GM19324 (cell line): ENCODE data around the gene RBM47.
"Not testable (repeated sequence)": the region's sequence is repeated elsewhere in the genome, so short reads cannot be mapped to it uniquely, and the experiment has no call there.

Source experiments
- ATAC-seq: cut with Tn5 transposase; IDR thresholded peaks from one replicate; pipeline ENCODE4 v1.9.1; 2021; ENCODE audit warnings: mild to moderate bottlenecking, moderate library complexity; ENCODE audit not compliant: unreplicated experiment, low FRiP score

RBM47 gene

DNA sequence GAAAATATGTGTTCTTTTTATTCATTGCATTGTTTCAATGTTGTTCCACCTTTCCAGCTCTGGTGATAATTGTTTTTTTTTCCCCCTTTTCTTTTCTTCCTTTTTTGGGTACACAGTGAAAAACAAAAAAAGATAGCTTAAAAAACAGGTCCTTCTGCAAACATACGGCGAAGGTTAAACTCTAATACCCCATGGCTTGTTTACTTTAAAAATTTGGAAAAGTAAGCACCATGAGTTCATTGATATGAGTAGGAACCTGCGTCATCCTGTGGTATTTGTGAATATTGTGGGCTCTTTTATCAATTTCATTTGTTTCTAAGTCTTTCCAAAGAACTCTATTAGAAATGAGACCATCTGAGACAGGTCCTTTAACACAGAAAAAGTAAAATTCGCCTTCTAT, 171.0 kb downstream of the RBM47 start:
- ATAC-seq = no peak

DNA sequence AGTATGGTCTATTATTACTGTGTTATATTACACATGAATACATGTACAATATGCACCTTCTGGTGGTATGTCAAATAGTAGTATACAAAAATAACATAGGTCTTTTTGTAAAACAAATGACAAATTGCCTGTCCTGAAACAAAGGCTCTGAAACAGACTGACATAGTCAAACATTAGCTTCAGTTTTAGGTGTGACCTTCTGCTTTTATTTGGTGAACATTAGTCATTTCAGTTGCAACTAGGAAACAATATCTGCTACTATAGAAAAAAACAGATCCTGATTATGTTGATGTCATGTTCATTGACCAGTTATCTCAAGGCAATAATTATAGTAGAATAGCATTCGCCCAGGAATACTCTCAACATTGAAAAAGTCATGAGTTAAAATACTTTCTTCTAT, 171.6 kb downstream of the RBM47 start:
- ATAC-seq = no peak

DNA sequence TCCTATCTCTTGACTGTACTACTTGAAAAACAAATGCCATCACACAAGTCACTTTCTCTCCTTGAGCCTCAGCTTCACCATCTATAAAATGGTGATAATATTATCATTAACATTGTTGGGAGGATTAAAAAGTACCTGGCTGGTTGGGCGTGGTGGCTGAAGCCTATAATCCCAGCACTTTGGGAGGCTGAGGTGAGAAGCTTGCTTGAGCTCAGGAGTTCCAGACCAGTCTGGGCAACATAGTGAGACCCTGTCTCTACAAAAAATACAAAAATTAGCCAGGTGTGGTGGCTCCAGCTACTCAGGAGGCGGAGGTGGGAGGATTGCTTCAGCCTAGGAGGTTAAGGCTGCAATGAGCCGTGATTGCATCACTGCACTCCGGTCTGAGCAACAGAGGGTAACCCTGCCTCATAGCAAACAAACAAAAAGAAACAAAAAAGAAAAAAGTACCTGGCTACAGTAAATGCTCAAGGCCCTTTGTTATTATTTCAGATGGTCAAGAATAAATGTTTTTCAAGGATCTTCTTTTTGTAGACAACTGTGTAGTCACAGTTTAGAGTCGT, 174.2 kb downstream of the RBM47 start:
- no peak for ATAC-seq

DNA sequence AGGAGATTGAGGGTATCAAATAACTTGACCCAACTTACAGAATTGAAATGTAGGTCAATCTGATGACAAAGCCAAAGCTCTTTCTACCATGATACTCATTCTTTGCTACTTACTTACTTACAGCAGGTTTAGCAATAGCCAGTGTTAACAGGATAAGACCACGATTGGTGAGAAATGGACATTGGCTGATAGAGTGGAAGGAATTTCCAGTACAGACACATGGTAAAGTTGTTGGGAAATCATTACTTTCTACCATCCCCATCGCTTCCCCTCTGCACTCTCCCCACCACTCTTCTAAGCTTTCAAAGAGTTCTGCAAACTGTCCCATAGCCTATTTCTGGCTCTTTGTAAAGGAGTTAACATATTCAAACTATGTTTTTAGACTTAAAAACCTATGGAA, 174.8 kb downstream of the RBM47 start:
- ATAC-seq = no peak

DNA sequence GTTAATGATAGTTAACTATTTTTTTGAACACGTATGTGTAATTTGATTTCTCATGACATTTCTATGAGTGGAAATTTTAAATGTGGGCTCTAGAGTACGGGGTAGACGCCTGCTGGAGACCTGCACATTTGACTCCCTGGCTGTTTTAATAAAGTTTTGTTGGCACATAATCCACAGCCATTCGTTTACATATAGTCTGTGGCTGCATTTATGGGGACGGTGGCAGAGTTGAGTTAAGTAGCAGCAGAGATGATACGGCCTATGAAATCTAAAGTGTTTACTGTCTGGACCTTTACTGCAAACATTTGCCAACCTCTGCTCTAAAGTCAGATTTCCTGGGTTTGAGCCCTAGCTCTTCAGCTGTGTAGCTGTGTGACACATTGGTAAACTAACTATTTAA, 175.8 kb downstream of the RBM47 start:
- ATAC-seq = no peak

DNA sequence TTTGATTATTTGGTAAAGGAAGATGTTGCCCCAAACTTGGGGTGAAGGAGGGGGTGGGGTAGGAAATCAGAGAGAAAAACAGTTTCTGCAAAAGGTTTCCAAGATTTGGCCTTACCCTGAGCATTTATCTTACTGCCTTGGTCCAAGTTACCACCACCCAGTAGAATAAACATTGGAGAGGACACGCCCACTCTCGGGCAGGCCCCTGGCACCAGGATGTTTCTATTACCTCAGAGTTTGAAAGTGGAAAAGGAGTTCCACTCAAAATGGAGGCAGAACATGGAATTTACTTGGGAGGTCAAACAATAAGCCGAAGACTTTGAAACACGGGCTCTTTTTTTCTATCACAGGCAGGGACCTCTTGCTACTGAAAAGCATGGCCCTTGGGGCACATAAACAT, 180.8 kb downstream of the RBM47 start:
- ATAC-seq = no peak

DNA sequence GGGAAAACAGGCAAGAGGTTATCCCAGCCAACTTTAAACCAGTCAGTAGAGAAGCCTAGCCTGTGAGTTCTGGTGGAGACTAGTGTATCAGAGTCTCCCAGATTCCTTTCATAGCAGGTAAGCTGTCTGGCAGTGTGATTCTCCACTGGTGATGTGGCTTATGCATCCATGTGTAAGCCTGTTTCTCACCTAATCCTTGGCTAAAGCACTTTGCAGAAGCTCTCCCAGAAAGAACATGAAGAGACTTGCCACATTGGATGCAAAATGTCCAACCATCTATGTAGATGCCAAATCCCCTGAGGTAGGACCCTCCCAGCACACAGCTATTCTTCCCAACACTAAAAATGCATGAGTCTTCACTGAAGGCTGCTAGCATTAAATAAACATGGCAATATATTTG, 182.8 kb downstream of the RBM47 start:
- no peak for ATAC-seq

DNA sequence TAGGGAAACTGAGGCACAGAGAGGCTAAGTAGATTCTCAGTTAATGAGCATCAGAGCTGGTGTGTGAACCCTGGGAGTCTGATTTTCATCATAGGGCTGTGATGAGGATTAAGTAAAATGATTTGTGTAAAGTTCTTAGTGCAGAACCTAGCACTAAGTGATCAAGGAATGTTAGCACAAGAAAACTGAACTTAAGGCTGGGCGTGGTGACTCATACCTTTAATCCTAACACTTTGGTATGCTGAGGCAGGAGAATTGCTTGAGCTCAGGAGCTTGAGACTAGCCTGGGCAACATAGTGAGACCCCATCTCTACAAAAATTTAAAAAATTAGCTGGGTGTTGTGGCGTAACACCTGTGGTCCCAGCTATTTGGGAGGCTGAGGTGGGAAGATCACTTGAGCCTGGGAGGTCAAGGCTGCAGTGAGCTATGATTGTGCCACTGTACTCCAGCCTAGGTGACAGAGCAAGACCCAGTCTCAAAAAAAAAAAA, 183.4 kb downstream of the RBM47 start:
- not testable (repeated sequence) for ATAC-seq

DNA sequence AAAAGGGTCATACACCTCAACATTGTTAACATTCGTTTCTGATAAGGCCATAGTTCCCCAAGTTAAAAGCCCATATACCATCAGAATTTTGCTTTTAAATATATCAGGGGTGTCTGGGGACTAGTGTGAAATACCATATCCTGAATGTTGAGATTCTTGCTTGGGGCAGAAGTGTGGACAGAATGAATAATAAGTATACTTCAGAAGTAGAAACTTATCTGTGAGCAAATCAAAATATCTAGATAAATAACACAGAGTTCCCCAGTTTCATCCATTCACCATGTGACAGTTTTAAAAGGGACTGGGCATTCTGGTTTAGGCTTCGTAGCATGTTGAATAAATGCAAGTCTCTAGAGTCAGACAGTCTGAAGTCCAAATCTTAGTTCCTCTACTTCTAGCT, 184.0 kb downstream of the RBM47 start:
- no peak for ATAC-seq

DNA sequence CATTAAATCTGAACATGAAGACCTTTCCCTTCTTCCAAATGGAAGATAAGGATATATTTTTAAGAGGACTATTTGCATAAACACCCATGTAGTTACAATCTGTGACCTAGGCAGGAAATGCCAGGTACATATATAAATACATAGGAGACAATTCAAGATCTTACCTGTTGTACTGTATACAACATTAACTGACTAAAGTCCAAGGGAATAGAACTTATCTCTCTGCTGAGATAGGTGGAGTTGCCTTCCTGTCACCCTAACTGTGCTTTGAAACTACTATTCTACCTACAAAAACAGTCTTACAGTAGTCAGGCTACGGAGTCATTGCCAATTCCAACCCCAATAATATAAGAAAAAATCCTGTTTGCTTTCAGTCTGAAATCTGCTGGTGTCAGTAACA, 188.2 kb downstream of the RBM47 start:
- no peak for ATAC-seq

DNA sequence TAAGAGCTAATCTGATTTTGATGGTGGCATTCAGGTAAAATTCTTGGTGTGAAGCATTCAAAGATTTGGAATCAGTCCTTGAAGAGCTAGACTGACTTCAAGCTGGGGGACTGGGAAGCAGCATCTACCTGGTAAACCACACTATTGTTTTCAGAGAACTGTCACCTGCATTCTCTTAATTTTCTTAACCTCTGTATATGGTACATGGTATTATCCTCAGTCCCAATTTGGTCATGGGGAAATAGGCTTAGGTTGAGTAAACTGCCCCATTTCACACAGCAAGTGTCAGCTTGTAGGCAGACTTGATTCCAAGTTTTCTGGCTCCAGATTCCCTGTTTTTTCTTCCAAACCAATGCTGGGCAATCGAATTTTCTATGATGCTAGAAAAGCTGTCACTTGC, 190.1 kb downstream of the RBM47 start:
- ATAC-seq = no peak

DNA sequence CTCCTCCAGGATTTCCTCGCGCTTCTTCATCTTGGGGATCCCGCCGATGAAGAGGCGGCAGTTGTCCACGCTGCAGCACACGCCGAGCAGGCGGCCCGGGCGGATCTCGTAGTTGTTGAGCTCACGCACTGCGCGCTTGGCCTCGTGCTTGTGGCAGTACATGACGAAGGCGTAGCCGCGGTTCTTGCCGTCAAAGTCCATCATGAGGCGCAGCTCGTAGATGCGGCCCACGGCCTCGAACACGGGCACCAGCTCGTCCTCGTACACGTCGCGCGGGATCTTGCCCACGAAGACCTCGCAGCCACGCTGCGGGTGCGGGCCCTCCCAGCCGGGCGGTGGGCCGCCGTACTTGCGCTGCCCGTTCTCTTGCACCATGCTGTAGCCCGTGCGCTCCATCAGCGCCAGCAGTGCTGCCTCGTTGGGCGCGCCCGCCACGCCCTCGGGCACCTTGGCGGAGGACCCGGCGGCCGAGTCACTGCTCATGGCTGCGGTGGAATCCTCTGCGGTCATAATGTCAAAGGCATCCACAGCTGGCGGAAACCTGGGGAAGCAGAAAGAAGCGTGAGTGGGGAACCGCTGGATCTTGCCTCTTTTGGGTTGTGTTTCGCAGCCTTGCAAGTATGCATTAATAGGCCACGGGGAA, 191.2 kb downstream of the RBM47 start:
- no peak for ATAC-seq

DNA sequence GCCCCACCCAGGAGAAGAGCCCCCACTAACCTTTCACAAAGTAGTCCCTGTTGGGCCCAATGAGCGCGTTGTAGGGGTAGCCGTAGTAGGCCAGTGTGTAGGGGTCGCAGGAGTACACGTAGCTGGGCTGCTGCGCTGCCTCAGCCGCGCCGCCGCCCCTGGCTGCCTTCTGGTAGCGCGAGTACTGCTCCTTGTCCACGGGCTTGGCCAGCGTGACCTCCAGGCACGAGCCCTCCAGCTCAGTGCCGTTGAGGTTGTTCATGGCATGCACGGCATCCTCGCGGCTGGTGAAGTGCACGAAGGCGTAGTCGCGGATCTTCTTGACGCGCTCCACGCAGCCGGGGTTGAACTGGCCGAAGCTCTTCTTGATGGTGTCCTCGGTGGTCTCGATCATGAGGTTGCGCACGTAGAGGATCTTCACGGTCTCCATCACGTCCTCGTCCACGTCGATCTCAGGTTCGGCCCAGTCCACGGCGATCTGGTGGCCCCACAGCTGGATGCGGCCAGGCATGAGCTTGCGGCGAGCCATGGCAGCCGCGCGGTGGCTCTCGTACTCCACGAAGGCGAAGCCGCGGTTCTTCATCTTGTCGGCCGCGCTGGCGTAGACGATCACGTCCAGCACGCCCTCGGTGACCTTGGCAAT, 191.8 kb downstream of the RBM47 start:
- no peak for ATAC-seq

DNA sequence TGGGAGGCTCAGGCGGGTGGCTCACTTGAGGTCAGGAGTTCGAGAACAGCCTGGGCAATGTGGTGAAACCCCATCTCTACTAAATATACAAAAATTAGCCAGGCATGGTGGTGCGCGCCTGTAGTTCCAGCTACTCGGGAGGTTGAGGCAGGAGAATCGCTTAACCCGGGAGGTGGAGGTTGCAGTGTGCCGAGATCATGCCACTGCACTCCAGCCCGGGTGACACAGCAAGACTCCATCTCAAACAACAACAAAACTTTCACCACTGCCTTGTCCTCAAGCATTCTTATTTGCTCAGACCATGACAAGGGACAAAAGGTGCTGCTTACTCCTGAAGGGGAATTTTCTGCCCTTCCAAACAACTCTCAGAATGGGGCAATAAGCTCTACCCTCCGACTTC, 194.4 kb downstream of the RBM47 start:
- not testable (repeated sequence) for ATAC-seq

DNA sequence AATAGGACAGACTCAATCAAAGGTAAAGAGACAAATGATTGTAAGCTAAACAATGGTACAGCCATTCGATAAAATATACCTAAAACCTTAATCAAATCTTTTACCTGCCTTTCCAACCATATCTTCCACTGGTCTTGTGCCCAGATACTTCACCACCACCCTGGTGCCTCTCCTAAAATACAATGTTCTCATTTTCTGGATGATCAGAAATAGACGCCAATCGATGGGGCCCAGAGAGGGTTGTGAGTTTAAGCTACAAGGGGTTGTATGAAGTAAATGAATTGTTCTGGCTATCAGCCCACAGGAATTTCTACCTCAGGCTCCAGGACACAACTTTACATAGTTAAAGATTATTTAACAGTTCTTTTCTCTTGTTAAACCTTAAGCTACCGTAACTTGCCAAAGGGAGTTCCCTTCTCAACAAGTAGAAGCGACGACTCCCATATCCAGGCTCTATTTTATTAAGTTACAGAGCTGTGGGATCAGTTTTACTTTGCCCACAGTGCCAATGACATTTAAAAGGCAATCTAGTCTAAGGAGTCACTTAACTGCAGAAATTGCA, 195.5 kb downstream of the RBM47 start:
- no peak for ATAC-seq

DNA sequence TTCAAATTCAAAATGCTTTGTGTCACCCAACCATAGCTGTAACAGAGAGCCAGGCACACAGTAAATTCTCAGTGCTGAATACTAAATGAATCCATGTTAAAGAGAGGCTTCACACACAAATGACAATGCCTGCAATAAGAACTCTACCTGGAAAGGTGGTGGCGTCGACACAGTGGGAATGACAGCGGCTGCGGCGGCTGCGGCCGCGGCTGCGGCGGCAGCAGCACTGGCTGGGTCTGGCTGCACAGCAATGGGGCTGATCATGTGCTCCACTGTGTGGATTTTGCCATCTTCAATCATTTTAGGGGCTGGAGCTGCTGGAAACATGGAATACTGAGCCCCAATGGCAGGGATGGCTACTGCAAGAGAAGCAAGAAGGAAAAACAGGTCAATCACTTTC, 197.2 kb downstream of the RBM47 start:
- ATAC-seq = no peak

DNA sequence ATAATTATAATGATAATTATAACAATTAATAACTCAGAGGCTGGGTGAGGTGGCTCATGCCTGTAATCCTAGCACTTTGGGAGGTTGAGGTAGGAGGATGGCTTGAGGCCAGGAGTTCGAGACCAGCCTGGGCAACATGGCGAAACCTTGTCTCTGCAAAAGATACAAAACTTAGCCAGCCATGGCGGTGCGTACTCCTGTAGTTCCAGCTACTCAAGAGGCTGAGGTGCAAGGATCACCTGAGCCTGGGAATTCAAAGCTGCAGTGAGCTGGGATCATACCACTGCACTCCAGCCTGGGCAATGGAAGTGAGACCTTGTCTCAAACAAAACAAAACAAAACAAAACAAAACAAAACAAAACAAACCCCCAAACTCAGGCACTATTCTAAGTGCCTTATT, 201.8 kb downstream of the RBM47 start:
- not testable (repeated sequence) for ATAC-seq

DNA sequence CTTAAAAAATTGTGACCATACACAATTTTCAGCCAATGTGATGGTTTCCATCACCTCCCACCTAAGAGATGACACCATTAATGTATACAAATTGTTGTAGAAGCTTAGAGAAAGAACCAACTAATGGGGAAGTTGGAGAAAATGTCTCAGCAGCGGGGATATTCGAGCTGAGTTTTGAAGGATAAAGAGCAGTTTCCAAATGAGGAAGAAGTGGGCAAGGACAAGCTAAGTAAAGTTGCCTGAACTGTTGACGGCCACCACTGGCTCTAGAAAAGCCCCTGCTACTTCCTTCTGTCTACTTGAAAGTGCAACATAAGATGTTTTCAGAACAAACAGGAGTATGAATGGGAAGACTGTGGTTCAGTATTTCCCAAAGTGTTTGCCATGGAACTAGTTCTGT, 202.5 kb downstream of the RBM47 start:
- ATAC-seq = no peak

DNA sequence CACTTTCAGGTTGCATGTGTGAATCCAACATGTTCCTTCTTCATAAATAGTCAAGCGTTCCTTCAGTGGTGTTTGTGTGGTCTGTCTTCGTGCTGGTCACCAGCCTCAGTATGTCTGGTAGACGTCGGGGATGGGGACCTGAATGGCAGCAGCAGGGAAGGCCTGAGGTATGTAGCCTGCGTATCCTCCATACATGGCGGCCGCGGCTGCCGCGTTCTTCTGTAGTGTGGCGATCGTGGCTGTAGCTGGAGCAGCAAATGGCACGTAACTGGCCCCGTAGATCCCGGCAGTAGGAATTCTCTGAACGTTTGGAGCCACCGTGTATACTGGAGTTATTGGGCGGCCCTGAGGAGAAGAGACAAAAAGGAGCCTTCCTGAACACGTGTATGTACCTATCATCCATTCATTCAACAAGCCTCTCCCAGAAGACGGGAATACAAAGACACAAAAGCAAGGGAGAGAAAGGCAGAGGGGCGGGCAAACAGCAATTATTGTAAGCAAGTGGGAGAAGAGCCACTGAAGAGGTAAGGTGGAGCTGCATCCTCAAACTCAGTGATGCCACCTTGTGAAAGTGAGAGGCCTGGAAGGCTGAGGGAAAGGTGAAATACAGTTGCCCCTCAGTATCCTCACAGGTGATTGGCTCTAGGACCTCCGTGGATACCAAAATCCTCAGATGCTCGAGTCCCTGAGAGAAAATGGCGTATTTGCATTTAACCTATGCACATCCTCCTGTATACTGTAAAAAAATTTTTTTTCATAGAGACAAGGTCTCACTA, 203.7 kb downstream of the RBM47 start:
- ATAC-seq = no peak

DNA sequence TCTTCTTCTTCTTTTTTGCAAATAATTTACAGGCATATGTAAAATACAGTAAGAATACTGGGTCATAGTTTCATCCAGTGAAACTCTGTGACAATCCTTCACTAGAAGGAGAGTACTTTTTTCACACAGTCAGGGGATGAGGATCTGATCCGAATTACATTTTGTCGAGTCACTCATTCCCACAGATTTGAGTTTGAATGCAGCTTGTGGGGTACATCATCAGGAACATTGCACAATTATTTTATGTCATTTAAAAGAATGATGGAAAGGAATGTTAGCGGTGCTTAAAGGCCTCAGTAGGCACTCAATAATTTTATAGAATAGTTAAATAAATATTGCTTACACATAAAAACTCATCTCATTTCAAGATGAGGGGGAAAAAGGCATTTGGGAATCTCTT, 205.9 kb downstream of the RBM47 start:
- no peak for ATAC-seq
